Activated T-helper 2 cell treated with anti-CD3 and anti-CD28 coated beads, Interferon-gamma antibody, Interleukin-2, Interleukin-4, amounts not matched to agents 10 μg/mL and 5 μg/mL and 100 μg/mL, durations not matched to agents 14 hours and 24 hours and 36 hours (primary cell): ENCODE data around the gene ST3GAL3. TPM values are rescaled to one million over a fixed set of nuclear protein-coding genes. Genes with fewer than 3 reads are reported as not detected.

Source experiments
- DNase-seq: peaks from one replicate; pipeline ENCODE4 v3.0.0; 2021; ENCODE audit warnings: low spot score
- H3K27ac Mint-ChIP-seq: one replicate; pipeline ENCODE4 v1.8.0; 2021; ENCODE audit warnings: mixed read lengths
- H3K27me3 Mint-ChIP-seq: one replicate; pipeline ENCODE4 v1.8.0; 2021; ENCODE audit warnings: low read depth, mixed read lengths
- H3K36me3 Mint-ChIP-seq: one replicate; pipeline ENCODE4 v1.8.0; 2021; ENCODE audit warnings: low read depth, mixed read lengths
- H3K4me1 Mint-ChIP-seq: one replicate; pipeline ENCODE4 v1.8.0; 2021; ENCODE audit warnings: low read depth, mixed read lengths
- H3K4me3 Mint-ChIP-seq: one replicate; pipeline ENCODE4 v1.8.0; 2021; ENCODE audit warnings: low read depth, mild to moderate bottlenecking, moderate library complexity, mixed read lengths
- H3K9me3 Mint-ChIP-seq: one replicate; pipeline ENCODE4 v1.8.0; 2021; ENCODE audit warnings: mixed read lengths
- intact Hi-C: fragments of 100-400 bp; cut with micrococcal nuclease; formaldehyde crosslinking; loops from one replicate; pipeline ENCODE4 v1.15.1; 2023
- total RNA-seq: library from RNA; stranded (reverse); gene quantifications from 2 replicates; pipeline ENCODE4 v1.2.3, GENCODE V29; 2022

ST3GAL3 gene
- total RNA-seq, 1 donor from 2014 or later = 22.0 TPM

- no peaks in the 10 kb centered on the region for H3K27me3 Mint-ChIP-seq
- no peak for DNase-seq
- H3K36me3 Mint-ChIP-seq = peaks cover 10% of the 10 kb centered on the region
- H3K4me3 Mint-ChIP-seq = no peak overlapping the region
- H3K27ac Mint-ChIP-seq = no peak overlapping the region
- no peaks in the 10 kb centered on the region for H3K9me3 Mint-ChIP-seq
- intact Hi-C loops = no loop called here
- peaks cover 21% of the 10 kb centered on the region for H3K4me1 Mint-ChIP-seq
Observed at GRCh38 chr1:43861988-43862735, 154.8 kb downstream of the ST3GAL3 start.

GRCh38 chr1:43864111-43865045 lies 157.0 kb downstream of the ST3GAL3 start:
- no peaks in the 10 kb centered on the region for H3K9me3 Mint-ChIP-seq

DNA sequence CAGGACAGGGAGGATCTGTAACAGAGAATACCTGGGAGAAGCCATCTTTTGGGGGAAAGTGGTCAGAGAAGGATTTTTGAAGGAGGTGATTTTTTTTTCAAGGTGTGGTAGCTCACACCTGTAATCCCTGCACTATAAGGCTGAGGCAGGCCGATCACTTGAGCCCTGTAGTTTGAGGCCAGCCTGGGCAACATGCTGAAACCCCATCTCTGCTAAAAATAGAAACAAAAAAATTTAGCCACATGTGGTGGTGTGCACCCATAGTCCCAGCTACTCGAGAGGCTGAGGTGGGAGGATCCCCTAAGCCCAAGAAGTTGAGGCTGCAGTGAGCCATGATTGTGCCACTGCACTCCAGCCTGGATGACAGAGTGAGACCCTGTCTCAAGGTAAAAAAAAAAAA lies 158.9 kb downstream of the ST3GAL3 start:
- Mint-ChIP-seq H3K36me3 (peaks cover 10% of the 10 kb centered on the region), H3K27me3 (no peaks in the 10 kb centered on the region), H3K4me1 (peaks cover 29% of the 10 kb centered on the region), H3K9me3 (no peaks in the 10 kb centered on the region), H3K4me3 (no peak overlapping the region), H3K27ac (peak overlapping the region; percentile 62)
- intact Hi-C loops = loop anchor here (5.0 kb wide), 1 partner anchor 34 kb away; no protein-coding TSS in a partner anchor
- DNase-seq = no peak

More at GRCh38 chr1:43864111-43865045, 157.0 kb downstream of the ST3GAL3 start:
- H3K4me3 Mint-ChIP-seq = no peak overlapping the region
- peaks cover 10% of the 10 kb centered on the region for H3K36me3 Mint-ChIP-seq
- peak overlapping the region; percentile 76 for H3K27ac Mint-ChIP-seq
- DNase-seq = no peak
- intact Hi-C loops = loop anchor here (5.0 kb wide), 1 partner anchor 32 kb away; no protein-coding TSS in a partner anchor
- no peaks in the 10 kb centered on the region for H3K27me3 Mint-ChIP-seq
- peaks cover 28% of the 10 kb centered on the region for H3K4me1 Mint-ChIP-seq

GRCh38 chr1:43867976-43868740 lies 160.8 kb downstream of the ST3GAL3 start:
- no peak for DNase-seq
- intact Hi-C loops = loop anchor here (5.0 kb wide), 1 partner anchor 36 kb away; no protein-coding TSS in a partner anchor
- H3K4me3 Mint-ChIP-seq = no peak overlapping the region
- peaks cover 10% of the 10 kb centered on the region for H3K36me3 Mint-ChIP-seq
- H3K27ac Mint-ChIP-seq = peak overlapping the region; percentile 25
- H3K4me1 Mint-ChIP-seq = peaks cover 30% of the 10 kb centered on the region
- H3K9me3 Mint-ChIP-seq = no peaks in the 10 kb centered on the region
- no peaks in the 10 kb centered on the region for H3K27me3 Mint-ChIP-seq

DNA sequence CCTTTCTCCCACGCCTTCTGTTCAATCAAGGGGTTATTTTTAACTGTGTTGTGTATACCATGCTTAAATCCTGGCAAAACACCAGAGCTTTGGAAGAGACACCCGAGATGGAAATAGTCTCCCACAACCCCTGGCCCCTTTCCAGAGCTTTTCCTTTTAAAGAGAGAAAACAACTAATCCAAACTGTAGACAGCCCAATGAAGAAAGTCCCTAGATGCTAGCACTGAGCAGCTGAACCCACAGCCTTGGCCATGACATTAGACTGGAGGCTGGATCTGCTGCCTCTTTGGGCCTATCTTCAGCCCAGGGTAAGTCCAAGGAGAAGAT lies 161.4 kb downstream of the ST3GAL3 start:
- Mint-ChIP-seq H3K27ac (peak overlapping the region; percentile 10), H3K9me3 (no peaks in the 10 kb centered on the region), H3K4me1 (peaks cover 30% of the 10 kb centered on the region), H3K4me3 (no peak overlapping the region), H3K36me3 (peaks cover 10% of the 10 kb centered on the region), H3K27me3 (no peaks in the 10 kb centered on the region)
- DNase-seq = no peak
- intact Hi-C loops = loop anchor here (5.0 kb wide), 1 partner anchor 36 kb away; no protein-coding TSS in a partner anchor

DNA sequence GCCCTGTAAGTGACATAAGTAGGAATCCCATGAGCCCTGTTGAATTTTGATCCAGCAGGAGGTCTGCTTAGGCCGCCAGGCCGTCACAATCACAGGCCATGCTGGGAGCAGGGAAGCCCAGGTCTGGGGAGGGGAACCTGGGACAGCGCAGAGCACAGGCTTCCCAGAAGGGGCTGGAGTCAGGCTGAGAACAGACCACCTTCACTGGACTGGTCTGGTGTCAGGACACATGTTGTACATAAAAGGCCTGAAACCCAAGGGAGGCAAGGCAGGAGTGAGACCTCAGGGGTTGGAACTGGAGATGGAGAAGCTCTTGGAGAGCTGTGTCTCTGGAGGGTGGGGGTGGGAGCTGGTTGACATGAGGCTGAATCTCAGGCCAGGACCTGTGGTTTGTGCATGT lies 163.0 kb downstream of the ST3GAL3 start:
- H3K27me3 Mint-ChIP-seq = no peaks in the 10 kb centered on the region
- peaks cover 21% of the 10 kb centered on the region for H3K4me1 Mint-ChIP-seq
- H3K4me3 Mint-ChIP-seq = no peak overlapping the region
- no peaks in the 10 kb centered on the region for H3K9me3 Mint-ChIP-seq
- H3K27ac Mint-ChIP-seq = no peak overlapping the region
- intact Hi-C loops = no loop called here
- no peak for DNase-seq
- peaks cover 5% of the 10 kb centered on the region for H3K36me3 Mint-ChIP-seq

GRCh38 chr1:43871181-43871910 lies 164.0 kb downstream of the ST3GAL3 start:
- intact Hi-C loops = no loop called here
- peaks cover 11% of the 10 kb centered on the region for H3K4me1 Mint-ChIP-seq
- DNase-seq = no peak
- H3K9me3 Mint-ChIP-seq = no peaks in the 10 kb centered on the region
- H3K27ac Mint-ChIP-seq = peak overlapping the region; percentile 59
- no peaks in the 10 kb centered on the region for H3K36me3 Mint-ChIP-seq
- no peak overlapping the region for H3K4me3 Mint-ChIP-seq
- no peaks in the 10 kb centered on the region for H3K27me3 Mint-ChIP-seq

GRCh38 chr1:43872280-43872679 lies 164.9 kb downstream of the ST3GAL3 start:
- peaks cover 11% of the 10 kb centered on the region for H3K4me1 Mint-ChIP-seq
- no peak overlapping the region for H3K4me3 Mint-ChIP-seq
- no peak for DNase-seq
- H3K9me3 Mint-ChIP-seq = no peaks in the 10 kb centered on the region
- H3K36me3 Mint-ChIP-seq = no peaks in the 10 kb centered on the region
- no peak overlapping the region for H3K27ac Mint-ChIP-seq
- intact Hi-C loops = no loop called here
- H3K27me3 Mint-ChIP-seq = no peaks in the 10 kb centered on the region

- intact Hi-C loops = no loop called here
- Mint-ChIP-seq H3K27me3 (no peaks in the 10 kb centered on the region), H3K4me1 (peaks cover 1% of the 10 kb centered on the region), H3K9me3 (no peaks in the 10 kb centered on the region), H3K4me3 (no peak overlapping the region), H3K36me3 (no peaks in the 10 kb centered on the region), H3K27ac (no peak overlapping the region)
- DNase-seq = no peak
Observed at GRCh38 chr1:43873851-43874250, 166.5 kb downstream of the ST3GAL3 start.

GRCh38 chr1:43874716-43875115 lies 167.4 kb downstream of the ST3GAL3 start:
- DNase-seq = no peak
- intact Hi-C loops = no loop called here
- H3K4me3 Mint-ChIP-seq = no peak overlapping the region
- H3K27ac Mint-ChIP-seq = no peak overlapping the region
- H3K9me3 Mint-ChIP-seq = no peaks in the 10 kb centered on the region
- H3K4me1 Mint-ChIP-seq = peaks cover 1% of the 10 kb centered on the region
- no peaks in the 10 kb centered on the region for H3K27me3 Mint-ChIP-seq
- H3K36me3 Mint-ChIP-seq = no peaks in the 10 kb centered on the region

- DNase-seq = no peak
- H3K36me3 Mint-ChIP-seq = no peaks in the 10 kb centered on the region
- H3K27me3 Mint-ChIP-seq = no peaks in the 10 kb centered on the region
- no peak overlapping the region for H3K4me3 Mint-ChIP-seq
- no peak overlapping the region for H3K27ac Mint-ChIP-seq
- intact Hi-C loops = no loop called here
- no peaks in the 10 kb centered on the region for H3K9me3 Mint-ChIP-seq
- H3K4me1 Mint-ChIP-seq = peaks cover 1% of the 10 kb centered on the region
Observed at GRCh38 chr1:43875331-43875730, 168.0 kb downstream of the ST3GAL3 start.

GRCh38 chr1:43877101-43877500 lies 169.8 kb downstream of the ST3GAL3 start:
- Mint-ChIP-seq H3K4me1 (no peaks in the 10 kb centered on the region), H3K4me3 (no peak overlapping the region), H3K9me3 (no peaks in the 10 kb centered on the region), H3K27me3 (no peaks in the 10 kb centered on the region), H3K27ac (no peak overlapping the region), H3K36me3 (no peaks in the 10 kb centered on the region)
- intact Hi-C loops = no loop called here
- no peak for DNase-seq
